HG03039 (cell line): ENCODE results near the gene RGS10.
"Not testable (repeated sequence)": the region's sequence is repeated elsewhere in the genome, so short reads cannot be mapped to it uniquely, and the experiment has no call there.

ENCODE experiments used
- ATAC-seq: cut with Tn5 transposase; IDR thresholded peaks from one replicate; pipeline ENCODE4 v1.9.1; 2021; ENCODE audit warnings: mild to moderate bottlenecking, moderate library complexity; ENCODE audit not compliant: unreplicated experiment

RGS10 gene

GRCh38 chr10:119539359-119539825 is 3.1 kb downstream of the RGS10 start:
- no peak for ATAC-seq

GRCh38 chr10:119538632-119539358 is 3.7 kb downstream of the RGS10 start:
- no peak for ATAC-seq

GRCh38 chr10:119537953-119538630 is 4.4 kb downstream of the RGS10 start:
- ATAC-seq, result no peak

- no peak for ATAC-seq
These were observed 6.0 kb downstream of the RGS10 start for GRCh38 chr10:119536508-119537025.

- ATAC-seq, result no peak
These were observed 6.5 kb downstream of the RGS10 start for GRCh38 chr10:119535837-119536507.

GRCh38 chr10:119535305-119535704 is 7.2 kb downstream of the RGS10 start:
- no peak for ATAC-seq

GRCh38 chr10:119533473-119533872 is 9.0 kb downstream of the RGS10 start:
- no peak for ATAC-seq

GRCh38 chr10:119532791-119533190 is 9.7 kb downstream of the RGS10 start:
- not testable (repeated sequence) for ATAC-seq

GRCh38 chr10:119532251-119532650 is 10.3 kb downstream of the RGS10 start:
- not testable (repeated sequence) for ATAC-seq

GRCh38 chr10:119531067-119531466 is 11.5 kb downstream of the RGS10 start:
- no peak for ATAC-seq

GRCh38 chr10:119528663-119529237 is 13.8 kb downstream of the RGS10 start:
- not testable (repeated sequence) for ATAC-seq

- ATAC-seq, result no peak
These were observed 15.6 kb downstream of the RGS10 start for GRCh38 chr10:119526621-119527592.

GRCh38 chr10:119526149-119526548 is 16.4 kb downstream of the RGS10 start:
- ATAC-seq, result no peak

- ATAC-seq, result no peak
These were observed 17.4 kb downstream of the RGS10 start for GRCh38 chr10:119525116-119525515.

GRCh38 chr10:119524720-119525070 is 17.8 kb downstream of the RGS10 start:
- no peak for ATAC-seq

- ATAC-seq, result no peak
These were observed 18.4 kb downstream of the RGS10 start for GRCh38 chr10:119523895-119524719.

GRCh38 chr10:119522747-119523426 is 19.6 kb downstream of the RGS10 start:
- ATAC-seq, result no peak

GRCh38 chr10:119521443-119522204 is 20.9 kb downstream of the RGS10 start:
- no peak for ATAC-seq
